Stimulated activated CD4-positive, alpha-beta T cell treated with anti-CD3 and anti-CD28 coated beads, Interleukin-4, amount 100 ng/mL, for 4 hours (primary cell): ENCODE measurements around the gene PDCD2L.

ENCODE experiments used
- DNase-seq, 2 experiments: peaks; one replicate each; pipeline ENCODE4 v3.0.0-alpha.2; 2020

The PDCD2L gene

DNA sequence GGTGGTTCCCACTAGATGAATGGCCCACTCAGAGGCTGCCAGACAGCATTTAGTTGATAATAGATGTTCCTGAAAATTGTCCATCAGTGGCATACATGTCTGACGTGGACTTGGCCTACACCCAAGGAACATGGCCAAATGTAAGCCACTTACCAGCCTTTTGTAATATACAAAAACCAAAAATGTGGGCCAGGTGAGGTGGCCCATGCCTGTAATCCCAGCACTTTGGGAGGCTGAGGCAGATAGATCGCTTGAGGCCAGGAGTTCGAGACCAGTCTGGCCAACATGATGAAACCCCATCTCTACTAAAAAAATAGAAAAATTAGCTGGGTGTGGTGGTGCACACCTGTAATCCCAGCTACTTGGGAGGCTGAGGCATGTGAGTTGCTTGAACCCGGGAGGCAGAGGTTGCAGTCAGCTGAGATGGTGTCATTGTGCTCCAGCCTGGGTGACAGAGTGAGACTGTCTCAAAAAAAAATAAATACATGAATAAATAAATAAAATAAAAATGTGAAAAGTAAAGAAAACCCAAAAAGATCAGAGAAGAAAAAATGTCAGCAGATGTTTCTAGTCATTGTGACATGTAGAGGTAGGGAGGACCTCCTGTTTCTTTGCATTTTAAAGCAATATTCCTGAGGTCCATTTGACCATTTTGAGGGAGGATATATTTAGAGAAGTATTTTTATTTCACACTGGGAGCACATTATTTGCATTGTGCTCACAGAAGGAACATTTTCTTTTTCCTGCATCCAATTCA, 70.2 kb downstream of the PDCD2L start:
- DNase-seq = no peak

DNA sequence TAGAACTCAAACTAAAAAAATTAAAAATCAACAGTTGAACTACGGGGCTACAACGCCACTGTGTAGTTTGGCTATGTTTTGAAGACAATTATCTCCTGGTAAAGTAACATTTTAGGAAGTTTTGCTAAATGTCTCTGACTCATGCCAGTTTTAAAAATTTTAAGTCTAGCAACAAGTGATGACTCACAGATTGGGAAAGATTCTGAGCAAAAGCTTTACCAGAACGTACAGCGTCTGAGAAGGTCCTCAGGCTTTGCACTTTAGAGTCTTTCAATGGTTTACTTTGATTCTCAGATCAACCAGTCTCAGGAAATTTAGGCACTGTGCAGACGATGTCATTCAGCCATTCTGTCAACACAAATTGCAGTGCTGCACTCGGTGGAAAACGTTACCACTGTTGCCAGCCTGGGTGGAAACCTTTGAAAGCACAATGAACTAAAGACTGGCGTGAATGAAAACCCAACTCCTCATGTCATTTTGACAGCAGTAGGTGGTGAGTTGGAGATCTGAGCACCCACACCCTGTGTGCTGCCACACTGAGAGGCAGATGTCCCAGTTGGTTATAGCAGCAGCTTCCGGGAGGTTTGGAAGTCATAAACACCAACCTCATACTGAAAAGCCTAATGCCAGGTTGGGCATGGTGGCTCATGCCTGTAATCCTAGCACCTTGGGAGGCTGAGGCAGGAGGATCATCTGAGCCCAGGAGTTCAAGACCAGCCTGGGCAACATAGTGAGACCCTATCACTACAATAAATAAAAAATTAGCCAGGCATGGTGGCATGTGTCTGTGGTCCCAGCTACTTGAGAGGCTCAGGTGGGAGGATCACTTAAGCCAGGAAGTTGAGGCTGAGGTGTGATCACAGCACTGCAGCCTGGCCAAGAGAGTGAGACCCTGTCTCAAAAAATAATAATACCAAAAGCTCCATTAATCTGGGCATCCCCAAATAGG, 71.1 kb downstream of the PDCD2L start:
- DNase-seq = no peak
